GM12874 (cell line): ENCODE measurements around the gene DDX49.

Source experiments
- TF ChIP-seq, protein P1 (sequence below): IDR thresholded peaks from 2 replicates; pipeline ENCODE4 v1.5.1; 2011; ENCODE audit warnings: low read depth, mild to moderate bottlenecking, control low read depth, low read length, moderate library complexity; ENCODE audit not compliant: insufficient read depth

Gene DDX49, protein sequence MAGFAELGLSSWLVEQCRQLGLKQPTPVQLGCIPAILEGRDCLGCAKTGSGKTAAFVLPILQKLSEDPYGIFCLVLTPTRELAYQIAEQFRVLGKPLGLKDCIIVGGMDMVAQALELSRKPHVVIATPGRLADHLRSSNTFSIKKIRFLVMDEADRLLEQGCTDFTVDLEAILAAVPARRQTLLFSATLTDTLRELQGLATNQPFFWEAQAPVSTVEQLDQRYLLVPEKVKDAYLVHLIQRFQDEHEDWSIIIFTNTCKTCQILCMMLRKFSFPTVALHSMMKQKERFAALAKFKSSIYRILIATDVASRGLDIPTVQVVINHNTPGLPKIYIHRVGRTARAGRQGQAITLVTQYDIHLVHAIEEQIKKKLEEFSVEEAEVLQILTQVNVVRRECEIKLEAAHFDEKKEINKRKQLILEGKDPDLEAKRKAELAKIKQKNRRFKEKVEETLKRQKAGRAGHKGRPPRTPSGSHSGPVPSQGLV

DNA sequence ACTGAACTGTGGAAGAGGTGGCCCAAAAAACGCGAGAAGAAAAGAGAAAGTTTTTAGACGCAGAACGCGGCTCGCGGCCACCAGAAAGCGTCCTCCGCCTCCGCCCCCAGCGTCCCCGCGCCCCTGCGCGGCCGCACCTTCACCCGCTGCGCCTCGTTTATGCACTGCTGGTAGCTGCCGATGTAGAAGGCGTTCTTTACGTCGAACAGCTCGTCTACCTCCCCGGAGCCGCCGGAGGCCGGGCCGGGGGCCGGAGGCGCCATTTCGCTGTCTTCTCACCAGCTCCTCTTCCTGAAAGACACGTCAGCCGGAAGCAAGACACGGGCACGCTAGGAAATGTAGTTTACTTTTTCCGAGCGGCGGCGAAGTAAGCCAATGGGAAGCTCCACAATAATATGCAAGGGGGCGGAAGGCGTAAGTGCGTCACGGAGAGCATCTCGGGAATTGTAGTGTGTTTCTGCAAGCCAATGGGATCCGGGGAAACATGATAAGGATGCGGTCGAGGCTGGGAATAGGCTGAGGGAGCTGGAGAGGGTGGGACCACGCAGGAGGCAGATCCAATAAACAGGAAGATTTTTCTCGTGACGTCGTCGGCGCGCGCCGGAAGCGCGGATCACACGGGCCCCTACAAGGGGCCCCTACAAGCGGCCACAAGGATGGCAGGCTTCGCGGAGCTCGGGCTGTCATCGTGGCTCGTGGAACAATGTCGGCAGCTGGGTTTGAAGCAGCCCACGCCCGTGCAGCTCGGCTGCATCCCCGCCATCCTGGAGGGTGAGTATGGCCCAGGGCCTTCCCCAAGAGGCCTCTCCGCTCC is at the start of gene DDX49, which contains the start of gene COPE:
Gene DDX49, plus strand, starts transcription at position 630 of the 814 bp plus-strand sequence. Its CDS starts 27 bp downstream, at position 657.
Gene COPE, minus strand, starts transcription at position 302 of the 814 bp plus-strand sequence. Its CDS starts 39 bp downstream, at position 263.
- TF ChIP-seq, protein P1, sequence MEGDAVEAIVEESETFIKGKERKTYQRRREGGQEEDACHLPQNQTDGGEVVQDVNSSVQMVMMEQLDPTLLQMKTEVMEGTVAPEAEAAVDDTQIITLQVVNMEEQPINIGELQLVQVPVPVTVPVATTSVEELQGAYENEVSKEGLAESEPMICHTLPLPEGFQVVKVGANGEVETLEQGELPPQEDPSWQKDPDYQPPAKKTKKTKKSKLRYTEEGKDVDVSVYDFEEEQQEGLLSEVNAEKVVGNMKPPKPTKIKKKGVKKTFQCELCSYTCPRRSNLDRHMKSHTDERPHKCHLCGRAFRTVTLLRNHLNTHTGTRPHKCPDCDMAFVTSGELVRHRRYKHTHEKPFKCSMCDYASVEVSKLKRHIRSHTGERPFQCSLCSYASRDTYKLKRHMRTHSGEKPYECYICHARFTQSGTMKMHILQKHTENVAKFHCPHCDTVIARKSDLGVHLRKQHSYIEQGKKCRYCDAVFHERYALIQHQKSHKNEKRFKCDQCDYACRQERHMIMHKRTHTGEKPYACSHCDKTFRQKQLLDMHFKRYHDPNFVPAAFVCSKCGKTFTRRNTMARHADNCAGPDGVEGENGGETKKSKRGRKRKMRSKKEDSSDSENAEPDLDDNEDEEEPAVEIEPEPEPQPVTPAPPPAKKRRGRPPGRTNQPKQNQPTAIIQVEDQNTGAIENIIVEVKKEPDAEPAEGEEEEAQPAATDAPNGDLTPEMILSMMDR: no peak

DNA sequence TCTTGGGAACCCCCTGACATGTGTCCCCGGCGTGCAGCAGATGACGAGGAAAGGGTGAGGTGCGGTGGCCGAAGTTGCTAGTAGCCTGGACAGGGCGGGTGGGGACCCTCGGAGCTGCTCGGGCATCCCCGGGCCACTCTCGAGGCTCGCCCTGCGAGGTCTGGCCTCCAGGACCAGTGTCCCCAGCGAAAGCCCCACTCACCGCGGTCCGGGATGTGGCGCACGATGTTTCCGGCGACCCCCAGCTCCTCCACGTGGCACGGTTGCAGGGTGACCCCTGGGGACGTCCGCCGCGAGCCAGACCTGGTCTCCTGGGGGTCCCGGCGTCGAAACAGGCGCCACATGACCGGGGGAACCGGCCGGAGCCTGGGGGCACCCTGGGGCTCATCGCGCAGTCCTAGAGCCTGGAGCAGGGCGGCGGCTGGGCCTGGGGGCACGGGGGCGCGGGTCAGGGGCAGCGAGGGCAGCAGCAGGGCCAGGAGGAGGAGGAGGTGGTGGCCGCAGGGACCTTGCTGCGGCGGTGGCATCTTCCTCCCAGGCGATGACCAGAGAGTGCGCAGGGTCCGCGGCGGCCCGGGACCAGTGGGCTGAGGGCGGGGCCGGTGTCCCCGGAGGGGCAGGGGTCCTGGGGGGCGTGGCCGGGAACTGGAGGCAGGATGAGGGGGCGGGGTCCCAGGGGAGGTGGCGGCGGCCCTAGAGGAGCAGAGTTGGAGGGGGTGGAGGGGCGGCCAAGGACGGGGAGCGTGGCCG is 49.6 kb upstream of the DDX49 start:
- TF ChIP-seq, protein P1: no peak

DNA sequence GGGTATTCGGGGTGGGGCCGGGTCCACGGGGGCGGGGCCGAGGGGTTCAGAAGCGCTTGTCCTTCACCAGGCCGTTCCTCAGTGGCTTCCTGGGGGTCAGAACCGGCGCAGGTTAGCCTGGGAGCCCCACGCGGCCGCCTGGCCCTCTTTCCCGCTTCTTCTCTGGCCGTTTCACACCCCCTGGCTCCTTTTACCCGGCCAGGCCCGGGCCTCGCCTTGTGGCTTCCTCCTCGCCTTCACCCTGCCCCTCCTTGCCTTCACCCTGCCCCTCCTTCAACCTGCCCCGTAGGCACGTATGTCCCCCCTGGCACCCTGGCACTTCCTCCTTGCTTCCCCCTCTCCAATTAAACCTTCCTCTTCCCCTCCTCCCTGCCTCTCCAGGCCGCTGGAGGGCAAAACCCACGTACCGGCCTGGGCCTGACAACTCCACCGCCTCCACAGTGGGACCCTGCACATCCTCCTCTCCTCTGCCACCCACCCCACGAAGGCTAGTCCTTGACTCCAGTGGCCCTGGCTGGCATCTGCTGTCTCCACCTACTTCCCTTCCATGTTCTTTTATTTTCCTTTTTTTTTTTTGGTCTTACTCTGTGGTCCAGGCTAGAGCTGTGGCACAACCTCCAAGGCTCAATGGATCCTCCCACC is 48.9 kb upstream of the DDX49 start:
- TF ChIP-seq, protein P1: no peak

DNA sequence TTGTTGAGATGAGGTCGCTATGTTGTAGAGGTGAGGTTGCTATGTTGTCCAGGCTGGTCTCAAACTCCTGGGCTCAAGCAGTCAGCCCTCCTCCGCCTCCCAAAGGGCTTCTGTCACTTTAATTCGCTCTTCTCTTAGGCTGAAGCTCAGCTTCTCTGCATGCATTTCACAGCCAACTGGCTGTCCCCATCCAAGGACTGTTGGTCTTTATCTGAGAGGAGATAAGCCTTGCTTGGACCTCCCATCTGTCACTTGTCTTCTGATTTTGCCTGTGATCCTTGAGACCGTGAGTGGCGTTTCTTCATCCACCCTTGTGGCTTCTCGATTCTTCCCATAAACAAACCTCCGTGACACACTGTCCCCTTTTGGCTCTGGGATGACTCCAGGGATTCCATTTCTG is 48.0 kb upstream of the DDX49 start:
- TF ChIP-seq, protein P1: no peak

DNA sequence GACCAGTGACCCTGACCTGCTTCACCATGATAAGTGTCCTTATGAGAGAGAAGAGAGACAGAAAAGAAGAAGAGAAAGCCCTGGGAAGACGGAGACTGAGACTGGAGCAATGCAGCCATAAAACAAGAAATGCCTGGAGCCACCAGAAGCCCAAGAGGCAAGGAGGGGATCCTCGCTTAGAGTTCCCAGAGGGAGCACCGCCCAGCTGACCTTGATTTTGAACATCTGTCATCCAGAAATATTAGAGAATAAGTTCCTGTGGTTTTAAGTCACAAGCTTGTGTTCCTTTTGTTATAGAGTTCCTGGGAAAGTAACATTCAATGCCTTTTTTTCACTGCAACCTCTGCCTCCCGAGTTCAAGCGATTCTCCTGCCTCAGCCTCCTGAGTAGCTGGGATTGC is 43.8 kb upstream of the DDX49 start:
- TF ChIP-seq, protein P1: no peak

DNA sequence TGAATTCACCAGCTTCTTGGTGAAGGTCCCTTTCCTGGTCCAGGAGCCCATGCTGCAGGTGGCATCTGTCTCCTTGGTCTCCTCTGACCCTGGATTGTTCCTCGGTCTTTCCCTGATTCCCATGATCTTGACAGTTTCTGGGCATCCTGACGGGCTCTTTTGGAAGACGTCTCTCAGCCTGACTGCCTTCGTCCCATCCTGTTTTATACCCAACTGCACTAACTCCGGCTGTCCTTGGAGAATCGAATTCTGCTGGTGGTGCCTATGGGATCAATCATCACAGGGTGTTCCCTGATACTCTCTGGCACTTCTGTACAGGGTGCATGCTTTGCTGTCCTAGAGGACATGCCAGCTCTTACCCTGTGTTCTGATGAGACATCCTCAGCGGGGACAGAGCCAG is 42.6 kb upstream of the DDX49 start:
- TF ChIP-seq, protein P1: no peak
